ENCODE measurements around the gene FBF1.

Gene FBF1

DNA sequence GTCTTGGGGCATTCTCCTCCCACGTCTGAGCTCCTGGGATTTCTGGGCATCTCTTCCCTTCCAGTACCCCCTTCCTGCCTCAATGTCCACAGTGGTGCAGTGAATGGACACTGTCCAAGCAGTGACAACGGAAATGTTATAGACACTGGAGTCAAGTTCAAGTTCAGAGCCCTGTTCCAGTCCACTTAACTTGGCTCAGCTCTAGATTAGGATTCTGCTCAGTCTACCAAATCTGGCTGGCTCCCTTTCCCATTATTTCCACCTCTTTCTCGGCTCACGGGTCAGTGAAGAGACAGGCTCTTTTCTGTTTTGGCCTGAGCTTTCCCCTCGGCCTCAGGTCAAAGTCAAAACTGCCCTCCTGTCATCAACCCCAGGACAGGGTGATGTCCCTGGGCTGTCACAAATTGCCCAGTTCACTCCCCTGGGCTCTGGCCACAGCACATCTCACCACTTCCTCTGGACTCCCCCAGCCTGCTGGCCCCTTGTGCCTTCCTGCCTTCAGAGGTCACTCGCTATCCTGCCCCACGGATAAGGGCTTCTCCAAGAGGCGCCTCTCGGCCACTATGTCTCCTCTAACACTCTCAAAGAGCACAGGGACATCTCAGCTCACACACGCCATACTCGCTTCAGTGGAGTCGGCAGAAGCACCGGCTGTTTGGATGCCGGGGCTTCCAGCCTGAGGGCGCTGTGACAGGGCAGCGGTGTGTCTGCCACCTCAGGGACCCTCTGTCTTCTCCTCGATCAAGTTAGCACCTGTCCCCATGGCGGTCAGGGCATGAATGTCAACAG lies 18.5 kb downstream of the FBF1 start:
- TF ChIP-seq, protein P1, sequence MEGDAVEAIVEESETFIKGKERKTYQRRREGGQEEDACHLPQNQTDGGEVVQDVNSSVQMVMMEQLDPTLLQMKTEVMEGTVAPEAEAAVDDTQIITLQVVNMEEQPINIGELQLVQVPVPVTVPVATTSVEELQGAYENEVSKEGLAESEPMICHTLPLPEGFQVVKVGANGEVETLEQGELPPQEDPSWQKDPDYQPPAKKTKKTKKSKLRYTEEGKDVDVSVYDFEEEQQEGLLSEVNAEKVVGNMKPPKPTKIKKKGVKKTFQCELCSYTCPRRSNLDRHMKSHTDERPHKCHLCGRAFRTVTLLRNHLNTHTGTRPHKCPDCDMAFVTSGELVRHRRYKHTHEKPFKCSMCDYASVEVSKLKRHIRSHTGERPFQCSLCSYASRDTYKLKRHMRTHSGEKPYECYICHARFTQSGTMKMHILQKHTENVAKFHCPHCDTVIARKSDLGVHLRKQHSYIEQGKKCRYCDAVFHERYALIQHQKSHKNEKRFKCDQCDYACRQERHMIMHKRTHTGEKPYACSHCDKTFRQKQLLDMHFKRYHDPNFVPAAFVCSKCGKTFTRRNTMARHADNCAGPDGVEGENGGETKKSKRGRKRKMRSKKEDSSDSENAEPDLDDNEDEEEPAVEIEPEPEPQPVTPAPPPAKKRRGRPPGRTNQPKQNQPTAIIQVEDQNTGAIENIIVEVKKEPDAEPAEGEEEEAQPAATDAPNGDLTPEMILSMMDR (IDR thresholded peaks at IDR 0.05; ENCODE audit: low read depth, low read length), result no peak
- H3K27me3 ChIP-seq (ENCODE audit: insufficient read depth, low read depth, severe bottlenecking), result no peaks in the 10 kb centered on the region
- H3K27ac ChIP-seq, result no peak overlapping the region
- H3K36me3 ChIP-seq, result peaks cover 31% of the 10 kb centered on the region
- DNase-seq, result no peak
- H3K4me3 ChIP-seq (ENCODE audit: low read depth, low read length), result no peak overlapping the region
- no peaks in the 10 kb centered on the region for H3K9me3 ChIP-seq (ENCODE audit: severe bottlenecking)

DNA sequence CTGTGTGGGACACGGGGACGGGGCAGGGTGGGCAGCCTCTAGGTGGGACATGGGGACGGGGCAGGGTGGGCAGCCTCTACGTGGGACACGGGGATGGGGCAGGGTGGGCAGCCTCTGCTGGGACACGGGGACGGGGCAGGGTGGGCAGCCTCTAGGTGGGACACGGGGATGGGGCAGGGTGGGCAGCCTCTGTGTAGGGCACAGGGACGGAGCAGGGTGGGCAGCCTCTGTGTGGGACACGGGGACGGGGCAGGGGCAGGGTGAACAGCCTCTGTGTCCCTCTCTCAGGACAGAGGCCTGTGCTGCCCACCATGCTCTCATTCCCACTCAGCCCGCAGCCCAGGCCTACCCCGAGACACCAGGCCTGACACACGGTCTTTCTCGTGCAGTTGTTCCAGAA lies 19.2 kb downstream of the FBF1 start:
- DNase-seq, result no peak
- Histone ChIP-seq H3K36me3 (peaks cover 39% of the 10 kb centered on the region), H3K9me3 (ENCODE audit: severe bottlenecking) (no peaks in the 10 kb centered on the region), H3K27ac (no peak overlapping the region), H3K4me3 (ENCODE audit: low read depth, low read length) (no peak overlapping the region), H3K27me3 (ENCODE audit: insufficient read depth, low read depth, severe bottlenecking) (no peaks in the 10 kb centered on the region)
- TF ChIP-seq, protein P1 (IDR thresholded peaks at IDR 0.05; ENCODE audit: low read depth, low read length), result no peak

DNA sequence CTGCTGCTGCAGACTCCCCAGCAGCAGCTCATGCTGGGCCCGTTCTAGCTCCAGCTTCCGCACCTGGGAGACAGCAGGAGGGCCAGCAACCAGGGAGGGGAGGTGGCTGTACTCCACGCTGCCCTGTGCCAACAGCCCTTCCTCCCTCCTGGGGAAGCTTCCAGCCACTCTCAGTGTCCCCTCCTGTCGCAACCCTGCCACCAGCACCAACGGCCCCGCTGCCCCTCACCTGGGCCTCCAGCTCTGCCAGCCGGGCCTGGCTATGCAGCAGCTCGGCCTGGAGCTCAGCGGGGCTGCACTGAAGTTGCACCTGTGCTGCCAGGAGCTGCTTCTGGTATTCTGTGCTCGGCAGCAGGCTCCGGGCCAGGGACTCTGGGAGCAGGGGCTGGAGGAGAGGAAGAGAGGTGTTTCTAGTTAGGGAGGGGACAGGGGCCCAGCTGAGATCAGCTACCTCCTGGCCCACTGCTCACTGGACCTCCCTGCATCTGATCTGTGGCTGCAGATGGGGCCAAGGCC lies 20.7 kb downstream of the FBF1 start:
- TF ChIP-seq, protein P1 (IDR thresholded peaks at IDR 0.05; ENCODE audit: low read depth, low read length), result no peak
- H3K27me3 ChIP-seq (ENCODE audit: insufficient read depth, low read depth, severe bottlenecking), result no peaks in the 10 kb centered on the region
- no peak overlapping the region for H3K27ac ChIP-seq
- no peak for DNase-seq
- no peak overlapping the region for H3K4me3 ChIP-seq (ENCODE audit: low read depth, low read length)
- H3K9me3 ChIP-seq (ENCODE audit: severe bottlenecking), result no peaks in the 10 kb centered on the region
- H3K36me3 ChIP-seq, result peaks cover 28% of the 10 kb centered on the region

DNA sequence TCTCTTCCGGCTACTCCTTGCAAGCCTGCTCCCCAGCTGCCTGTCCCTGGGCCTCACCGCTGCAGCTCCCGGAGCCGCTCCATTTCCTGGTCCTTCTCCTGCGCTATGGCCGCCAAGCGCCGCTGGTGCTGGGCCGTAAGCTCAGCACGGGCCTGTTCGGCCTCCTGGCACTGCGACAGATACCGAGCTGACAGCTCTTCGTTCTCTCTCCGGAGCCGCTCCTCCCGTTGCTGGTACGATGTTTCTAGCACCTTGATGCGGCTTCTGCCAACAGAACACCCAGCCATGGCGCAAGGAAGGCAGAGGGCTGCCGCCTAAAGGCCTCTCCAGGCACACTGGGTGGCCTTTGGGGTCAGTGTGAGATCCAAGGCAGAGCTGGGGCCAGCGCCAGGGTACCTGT lies 21.2 kb downstream of the FBF1 start:
- Histone ChIP-seq H3K9me3 (ENCODE audit: severe bottlenecking) (no peaks in the 10 kb centered on the region), H3K4me3 (ENCODE audit: low read depth, low read length) (no peak overlapping the region), H3K27ac (no peak overlapping the region), H3K36me3 (peaks cover 33% of the 10 kb centered on the region), H3K27me3 (ENCODE audit: insufficient read depth, low read depth, severe bottlenecking) (no peaks in the 10 kb centered on the region)
- DNase-seq, result no peak
- TF ChIP-seq, protein P1 (IDR thresholded peaks at IDR 0.05; ENCODE audit: low read depth, low read length), result no peak

DNA sequence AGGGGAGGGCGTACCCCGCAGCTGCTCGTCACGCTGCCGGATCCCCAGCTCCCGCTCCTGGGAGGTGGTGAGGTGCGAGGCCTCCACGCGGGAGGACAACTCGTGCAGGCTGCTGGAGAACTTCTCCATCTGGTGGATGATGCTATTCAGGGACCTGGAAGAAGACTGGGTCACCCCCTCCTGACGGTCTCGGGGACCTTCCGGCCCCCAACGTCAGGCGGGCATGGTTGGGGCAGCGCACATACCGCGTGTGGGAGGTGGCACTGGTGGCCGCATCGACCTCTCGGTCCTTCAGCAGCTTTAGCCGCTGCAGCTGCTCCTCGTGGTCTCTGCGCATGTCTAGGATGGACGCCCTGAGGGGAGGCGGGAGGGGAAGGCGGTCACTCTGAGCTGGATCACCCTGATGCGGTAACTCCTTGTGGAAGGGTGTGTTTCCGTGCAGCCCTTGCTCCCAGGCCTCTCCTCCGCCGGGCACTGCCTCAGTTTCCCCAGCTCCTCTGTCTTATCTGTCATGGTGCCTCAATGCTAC lies 22.9 kb downstream of the FBF1 start:
- Histone ChIP-seq H3K36me3 (peaks cover 36% of the 10 kb centered on the region), H3K27ac (no peak overlapping the region), H3K4me3 (ENCODE audit: low read depth, low read length) (no peak overlapping the region), H3K9me3 (ENCODE audit: severe bottlenecking) (no peaks in the 10 kb centered on the region), H3K27me3 (ENCODE audit: insufficient read depth, low read depth, severe bottlenecking) (no peaks in the 10 kb centered on the region)
- no peak for DNase-seq
- TF ChIP-seq, protein P1 (IDR thresholded peaks at IDR 0.05; ENCODE audit: low read depth, low read length), result no peak

All from WERI-Rb-1 (cell line).